GM12892 (cell line): ENCODE results near the gene ARMCX2.

ENCODE experiments used
- POLR2A ChIP-seq: IDR thresholded peaks from 2 replicates; pipeline ENCODE4 v1.6.1; 2011; ENCODE audit warnings: low read depth, low read length, control low read depth
- TAF1 ChIP-seq: IDR thresholded peaks from 2 replicates; pipeline ENCODE4 v1.6.1; 2011; ENCODE audit warnings: low read depth, mild to moderate bottlenecking, control low read depth, low read length, borderline replicate concordance

DNA sequence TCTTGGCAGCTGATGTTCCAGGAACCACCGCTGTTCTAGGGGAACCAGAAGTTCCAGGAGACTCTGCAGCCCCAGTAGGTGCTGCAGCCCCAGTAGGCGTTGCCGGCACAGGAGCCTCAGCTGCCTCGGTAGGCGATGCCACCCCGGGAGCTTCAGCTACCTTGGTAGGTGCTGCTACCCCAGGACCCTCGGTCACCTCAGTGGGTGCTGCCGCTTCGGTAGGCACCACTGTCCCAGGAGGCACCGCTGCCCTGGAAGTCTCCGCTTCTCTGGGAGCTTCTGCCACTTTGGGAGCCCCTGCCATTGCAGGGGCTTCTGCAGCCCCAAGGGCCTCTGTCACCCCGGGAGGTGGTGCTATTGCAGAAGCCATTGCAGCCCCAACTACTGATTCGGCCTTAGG is 2.8 kb downstream of the ARMCX2 start:
- TF ChIP-seq POLR2A (no peak), TAF1 (no peak)
